Measurements from ENCODE around the gene DCTD.
A peak's percentile ranks its signal among the peaks of the same experiment; 100 is the strongest.

DCTD gene

GRCh38 chr4:182866746-182867145 lies 50.4 kb downstream of the DCTD start:
- DNase-seq, result no peak

GRCh38 chr4:182863501-182863900 lies 53.7 kb downstream of the DCTD start:
- peak; percentile 25 for DNase-seq

DNA sequence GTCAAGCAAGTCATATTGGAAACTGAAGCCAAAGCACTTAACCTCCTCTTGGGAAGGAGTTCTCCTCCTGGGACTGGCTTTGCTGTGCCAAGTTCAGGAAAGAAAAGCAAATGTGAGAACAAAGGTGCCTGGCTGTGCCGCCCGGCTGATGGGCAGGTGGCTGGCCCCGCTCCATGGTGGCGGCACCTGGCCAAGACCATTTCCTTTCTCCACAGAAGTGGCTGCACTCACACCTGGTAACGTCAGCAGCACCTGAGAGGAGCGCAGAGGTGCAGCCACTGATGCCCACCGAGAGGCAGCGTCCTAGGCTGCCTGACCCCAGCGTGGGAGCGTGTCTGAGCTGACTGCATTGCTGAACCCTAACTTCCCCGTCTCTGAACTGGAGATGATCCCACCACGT lies 54.3 kb downstream of the DCTD start:
- no peak for DNase-seq

GRCh38 chr4:182862141-182862875 lies 54.9 kb downstream of the DCTD start:
- no peak for DNase-seq

DNA sequence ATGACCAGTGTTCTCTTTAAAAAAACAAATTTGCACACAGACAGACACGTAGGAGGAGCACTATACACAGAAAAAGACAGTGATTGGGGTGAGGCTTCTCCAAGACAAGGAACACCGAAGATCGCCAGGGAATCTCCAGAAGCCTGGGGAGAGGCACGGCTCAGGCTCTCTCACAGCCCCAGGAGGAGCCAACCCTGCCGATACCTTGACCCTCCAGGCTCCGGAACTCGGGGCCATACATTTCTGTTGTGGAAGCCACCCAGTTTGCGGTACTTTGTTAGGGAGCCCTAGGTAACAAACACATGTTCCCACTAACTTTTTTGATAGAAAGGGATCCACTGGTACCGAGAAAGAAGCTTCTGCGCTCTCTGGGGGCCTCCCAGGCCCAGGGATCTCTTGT lies 55.8 kb downstream of the DCTD start:
- DNase-seq, result no peak

DNA sequence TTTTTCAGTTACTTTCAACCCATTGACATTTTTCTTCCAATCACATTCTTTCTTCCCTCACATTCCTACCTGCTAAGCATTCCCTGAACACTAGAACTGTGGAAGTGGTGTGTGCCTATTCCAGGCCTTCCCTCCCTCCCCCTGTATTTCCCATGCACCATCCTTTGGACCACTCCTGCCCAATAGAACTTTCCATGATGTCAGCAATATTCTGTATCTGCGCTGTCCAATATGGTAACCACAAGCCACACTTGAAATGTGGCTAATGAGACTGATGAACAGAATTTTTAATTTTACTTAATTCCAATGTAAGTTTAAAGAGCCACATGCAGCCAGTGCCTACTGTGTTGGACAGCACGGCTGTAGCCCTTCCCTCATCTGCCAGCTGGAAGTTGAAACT lies 57.5 kb downstream of the DCTD start:
- DNase-seq, result no peak

GRCh38 chr4:182858711-182859110 lies 58.5 kb downstream of the DCTD start:
- no peak for DNase-seq

GRCh38 chr4:182856862-182857261 lies 60.3 kb downstream of the DCTD start:
- DNase-seq, result no peak

GRCh38 chr4:182855877-182856276 lies 61.3 kb downstream of the DCTD start:
- DNase-seq, result no peak

DNA sequence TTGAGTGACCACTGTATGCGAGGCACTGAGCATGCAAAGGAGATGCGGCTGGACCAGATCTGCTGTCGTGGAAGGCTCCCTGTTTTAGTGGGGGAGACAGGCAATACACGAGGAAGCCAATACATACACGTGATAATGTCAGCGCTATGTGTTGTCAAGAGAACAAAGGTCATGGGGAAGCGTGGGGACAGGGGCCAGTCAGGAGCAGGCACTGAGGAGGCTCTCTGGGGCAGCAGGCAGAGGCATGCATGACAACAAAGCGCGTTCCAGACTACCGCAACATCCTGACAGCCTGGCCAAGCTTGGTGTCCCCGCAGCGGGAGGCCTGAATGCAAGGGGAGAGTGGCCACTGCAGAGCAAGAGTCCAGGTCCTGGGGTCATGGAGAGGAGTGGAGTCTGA lies 61.9 kb downstream of the DCTD start:
- no peak for DNase-seq

GRCh38 chr4:182854466-182854865 lies 62.7 kb downstream of the DCTD start:
- DNase-seq, result no peak

DNA sequence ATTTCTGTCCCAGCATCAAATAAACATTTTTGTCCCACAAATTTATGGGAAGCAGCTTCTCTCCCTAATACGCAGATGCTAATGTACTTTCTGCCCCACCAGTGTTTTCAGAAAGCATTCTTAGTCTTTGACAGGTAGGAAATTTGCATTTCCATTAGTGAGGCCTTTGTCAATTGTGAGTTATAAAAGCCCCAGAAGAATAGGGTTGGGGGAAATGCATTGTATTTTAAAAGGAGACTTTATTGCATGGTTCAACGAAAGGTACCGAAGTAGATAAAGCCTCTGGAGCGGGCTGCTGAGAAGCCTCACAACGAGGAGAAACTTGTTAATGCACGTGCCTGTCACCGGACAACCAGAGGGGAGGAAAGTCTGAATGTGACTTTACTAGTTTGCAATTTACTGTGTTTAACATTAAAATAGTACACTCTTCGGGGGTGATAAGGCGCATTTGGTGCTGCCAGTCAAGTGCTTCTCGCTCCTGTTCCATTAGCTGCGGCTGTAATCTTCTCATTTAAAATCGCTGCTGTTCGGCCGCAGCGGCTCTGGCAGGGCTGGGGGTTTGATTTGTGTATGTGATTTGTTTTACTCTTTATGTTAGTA lies 63.4 kb downstream of the DCTD start:
- no peak for DNase-seq

DNA sequence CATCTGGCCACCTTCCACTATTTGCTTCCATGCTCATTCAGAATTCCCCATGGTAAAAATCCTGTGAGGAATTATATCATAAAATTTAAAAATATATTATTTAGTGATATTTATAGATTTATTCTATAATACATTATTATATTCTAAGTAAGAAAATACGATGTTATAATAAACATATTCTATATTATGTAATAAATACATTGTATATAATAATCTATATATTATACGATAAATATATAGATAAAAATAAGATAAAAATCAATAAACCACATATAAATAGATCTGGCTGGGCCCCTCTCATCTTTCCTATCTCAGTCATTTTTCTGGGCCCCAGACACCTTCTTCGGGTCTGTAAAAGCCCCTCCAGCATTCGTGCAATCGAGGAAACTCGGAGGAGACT lies 68.5 kb downstream of the DCTD start:
- no peak for DNase-seq

DNA sequence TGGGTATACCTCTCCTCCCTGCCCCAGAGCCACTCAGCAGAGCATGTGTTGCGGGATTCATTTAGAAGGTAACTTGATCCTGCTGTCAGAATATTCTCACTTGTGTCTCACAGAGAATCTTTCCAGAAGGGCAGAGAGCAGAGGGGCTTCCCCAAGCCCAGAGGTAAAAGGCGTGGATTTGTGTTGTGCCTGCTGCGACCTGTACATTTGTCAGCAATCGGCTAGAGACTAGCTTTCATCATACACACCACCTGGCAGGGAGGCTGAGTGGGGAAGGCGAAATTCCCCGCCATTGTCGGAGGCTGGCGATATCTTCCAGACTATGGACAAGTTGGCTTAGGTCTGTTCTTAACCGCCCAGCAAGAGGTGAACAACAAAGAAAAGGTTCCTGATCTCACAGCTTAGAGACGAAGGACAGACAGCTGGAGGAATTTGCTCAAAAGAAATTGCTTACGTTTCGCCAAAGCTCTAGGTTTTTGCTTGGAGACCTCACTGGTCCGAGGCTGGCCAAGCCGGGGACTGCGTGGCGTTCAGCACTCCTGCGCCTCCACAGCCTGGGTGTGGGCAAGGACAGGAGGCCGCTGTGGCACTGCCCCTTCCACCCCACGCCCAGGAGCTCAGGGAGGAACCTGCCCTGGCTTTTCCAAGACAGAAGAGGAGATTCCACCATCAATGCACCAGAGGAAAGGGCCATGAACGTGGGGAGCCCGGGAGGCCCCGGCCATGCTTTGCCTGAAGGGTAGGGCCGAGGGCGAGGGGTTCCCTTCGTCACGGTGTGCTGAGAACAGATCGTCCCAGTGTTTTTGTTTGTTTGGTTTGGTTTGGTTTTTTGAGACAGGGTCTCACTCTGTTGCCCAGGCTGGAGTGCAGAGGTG lies 69.4 kb downstream of the DCTD start:
- no peak for DNase-seq

- no peak for DNase-seq
These were observed 71.2 kb downstream of the DCTD start for GRCh38 chr4:182846036-182846435.

- no peak for DNase-seq
These were observed 71.6 kb downstream of the DCTD start for GRCh38 chr4:182845618-182846017.

- DNase-seq, result no peak
These were observed 73.3 kb downstream of the DCTD start for GRCh38 chr4:182843808-182844325.

DNA sequence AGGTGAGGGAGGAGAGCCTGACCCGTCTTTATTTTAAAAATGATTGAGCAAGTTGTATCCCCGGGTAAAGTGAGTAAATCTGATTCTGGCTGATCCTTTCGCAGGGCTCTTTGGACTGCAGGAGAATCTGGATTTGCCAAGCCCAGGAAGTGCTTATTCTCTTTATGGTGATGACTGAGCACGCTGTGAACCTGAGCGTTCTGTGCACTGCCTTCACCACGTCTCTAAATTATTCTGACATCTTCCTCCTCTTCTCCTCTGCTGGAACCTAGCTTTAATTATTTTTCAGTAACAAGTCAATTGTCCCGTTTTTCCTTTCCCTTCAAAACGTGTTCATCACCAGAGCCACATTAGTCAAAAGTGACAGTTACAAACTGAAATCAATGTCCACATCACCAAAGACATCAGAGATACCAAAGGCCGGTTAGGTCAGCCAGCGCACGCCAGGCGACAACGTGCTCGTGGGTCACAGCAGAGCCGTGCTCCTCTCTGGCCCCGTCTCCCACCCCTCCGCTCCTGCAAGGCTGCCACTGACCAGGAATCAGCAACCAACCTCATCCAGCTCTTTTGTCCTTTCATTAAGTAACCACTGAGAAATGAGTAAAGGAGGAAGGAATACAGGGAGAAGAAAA lies 74.3 kb downstream of the DCTD start:
- no peak for DNase-seq

GRCh38 chr4:182842104-182842600 lies 75.0 kb downstream of the DCTD start:
- DNase-seq, result no peak

- DNase-seq, result no peak
These were observed 77.1 kb downstream of the DCTD start for GRCh38 chr4:182840108-182840507.

All from CD4-positive, alpha-beta T cell treated with Interleukin-15 for 1 hour (primary cell).